ENCODE measurements around the gene F13B.

F13B gene

DNA sequence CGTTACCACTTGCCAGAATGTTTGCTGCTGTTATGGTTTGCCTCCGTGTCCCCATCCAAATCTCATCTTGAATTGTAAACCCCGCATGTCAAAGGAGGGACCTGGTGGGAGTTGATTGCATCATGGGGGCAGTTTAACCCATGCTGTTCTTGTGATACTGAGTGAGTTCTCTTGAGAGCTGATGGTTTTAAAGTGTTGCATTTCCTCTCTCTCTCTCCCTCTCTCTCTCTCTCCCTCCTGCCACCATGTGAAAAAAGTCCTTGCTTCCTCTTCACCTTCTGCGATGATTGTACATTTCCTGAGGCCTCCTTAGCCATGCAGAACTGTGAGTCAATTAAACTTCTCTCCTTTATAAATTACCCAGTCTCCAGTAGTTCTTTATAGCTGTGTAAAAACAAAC, 45.3 kb downstream of the F13B start:
- Histone ChIP-seq H3K9ac (ENCODE audit: low read length in 5 of 5) (no peak overlapping the region), H3K9me3 (ENCODE audit: control insufficient read depth in 5 of 5, low read length in 5 of 5) (no peaks in the 10 kb centered on the region), H3K27ac (ENCODE audit: low read depth, low read length) (no peak overlapping the region), H3K4me1 (ENCODE audit: control insufficient read depth in 5 of 5, insufficient read depth in 5 of 5, low read length in 5 of 5) (peaks cover 0 to 8% (median 0%) of the 10 kb centered on the region in 5 donors), H3K4me3 (ENCODE audit: low read depth in 1 of 5, low read length in 5 of 5) (no peak overlapping the region), H3K36me3 (ENCODE audit: control insufficient read depth in 5 of 5, insufficient read depth in 5 of 5, low read length in 5 of 5) (no peaks in the 10 kb centered on the region), H3K27me3 (ENCODE audit: control insufficient read depth in 5 of 5, insufficient read depth in 4 of 5, low read length in 5 of 5) (no peaks in the 10 kb centered on the region)

DNA sequence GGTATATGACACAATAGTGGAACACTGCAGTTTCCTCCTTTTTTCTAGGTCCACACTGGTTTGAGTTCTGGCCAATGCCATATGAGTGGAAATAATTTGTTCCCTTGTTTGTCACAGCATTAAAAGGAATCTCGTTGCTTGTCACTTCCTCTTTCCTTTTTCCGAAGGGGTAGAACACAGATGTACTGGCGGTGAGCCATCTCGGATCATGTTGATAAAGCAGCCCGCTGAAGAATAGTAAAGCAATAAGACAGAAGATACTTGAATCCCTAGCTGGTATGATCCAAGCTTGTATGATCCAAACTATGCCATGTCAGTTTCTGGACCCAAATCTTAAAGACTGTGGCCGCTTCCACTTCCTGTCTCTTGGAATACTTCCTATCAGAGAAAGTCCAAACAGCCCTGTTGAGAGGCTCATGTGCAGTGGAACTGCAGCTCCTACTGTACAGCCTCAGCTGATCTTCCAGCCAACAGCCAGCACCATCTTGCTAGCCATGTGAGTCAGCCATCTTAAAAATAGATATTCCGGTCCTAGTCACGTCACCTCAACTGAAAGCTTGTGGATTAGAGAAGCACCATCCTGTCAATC, 49.4 kb downstream of the F13B start:
- no peaks in the 10 kb centered on the region for H3K27me3 ChIP-seq (ENCODE audit: control insufficient read depth in 5 of 5, insufficient read depth in 4 of 5, low read length in 5 of 5)
- H3K27ac ChIP-seq (ENCODE audit: low read depth, low read length): no peak overlapping the region
- no peak overlapping the region for H3K9ac ChIP-seq (ENCODE audit: low read length in 5 of 5)
- H3K36me3 ChIP-seq (ENCODE audit: control insufficient read depth in 5 of 5, insufficient read depth in 5 of 5, low read length in 5 of 5): no peaks in the 10 kb centered on the region
- peak overlapping the region in 2 of 5 donors; percentile 19 to 34 for H3K4me3 ChIP-seq (ENCODE audit: low read depth in 1 of 5, low read length in 5 of 5)
- H3K4me1 ChIP-seq (ENCODE audit: control insufficient read depth in 5 of 5, insufficient read depth in 5 of 5, low read length in 5 of 5): peaks cover 0 to 9% (median 0%) of the 10 kb centered on the region in 5 donors
- peaks cover 0 to 5% (median 0%) of the 10 kb centered on the region in 5 donors for H3K9me3 ChIP-seq (ENCODE audit: control insufficient read depth in 5 of 5, low read length in 5 of 5)

DNA sequence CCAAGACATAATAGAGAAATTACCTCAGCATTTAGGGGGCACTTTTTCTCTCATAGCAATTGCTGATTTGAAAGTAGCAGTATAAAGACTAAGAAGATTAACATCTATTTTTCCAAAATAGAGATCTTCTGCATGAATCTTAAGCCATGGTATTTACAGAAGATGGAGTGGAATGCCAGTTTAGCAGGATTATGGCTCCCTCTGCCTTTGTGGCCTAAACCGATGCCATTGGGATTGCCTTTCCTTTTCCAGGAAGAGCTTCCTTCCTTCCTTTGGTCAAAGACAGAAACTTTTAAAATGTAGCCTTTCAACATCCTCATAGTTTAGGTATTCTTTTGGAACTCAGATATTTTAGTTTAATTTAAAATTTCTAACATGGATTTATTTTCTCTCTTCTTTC, 50.3 kb downstream of the F13B start:
- peaks cover 0 to 9% (median 0%) of the 10 kb centered on the region in 5 donors for H3K4me1 ChIP-seq (ENCODE audit: control insufficient read depth in 5 of 5, insufficient read depth in 5 of 5, low read length in 5 of 5)
- no peak overlapping the region for H3K9ac ChIP-seq (ENCODE audit: low read length in 5 of 5)
- no peak overlapping the region for H3K27ac ChIP-seq (ENCODE audit: low read depth, low read length)
- no peaks in the 10 kb centered on the region for H3K36me3 ChIP-seq (ENCODE audit: control insufficient read depth in 5 of 5, insufficient read depth in 5 of 5, low read length in 5 of 5)
- no peaks in the 10 kb centered on the region for H3K27me3 ChIP-seq (ENCODE audit: control insufficient read depth in 5 of 5, insufficient read depth in 4 of 5, low read length in 5 of 5)
- H3K4me3 ChIP-seq (ENCODE audit: low read depth in 1 of 5, low read length in 5 of 5): no peak overlapping the region
- peaks cover under 1 to 6% (median 3%) of the 10 kb centered on the region in 5 donors for H3K9me3 ChIP-seq (ENCODE audit: control insufficient read depth in 5 of 5, low read length in 5 of 5)

DNA sequence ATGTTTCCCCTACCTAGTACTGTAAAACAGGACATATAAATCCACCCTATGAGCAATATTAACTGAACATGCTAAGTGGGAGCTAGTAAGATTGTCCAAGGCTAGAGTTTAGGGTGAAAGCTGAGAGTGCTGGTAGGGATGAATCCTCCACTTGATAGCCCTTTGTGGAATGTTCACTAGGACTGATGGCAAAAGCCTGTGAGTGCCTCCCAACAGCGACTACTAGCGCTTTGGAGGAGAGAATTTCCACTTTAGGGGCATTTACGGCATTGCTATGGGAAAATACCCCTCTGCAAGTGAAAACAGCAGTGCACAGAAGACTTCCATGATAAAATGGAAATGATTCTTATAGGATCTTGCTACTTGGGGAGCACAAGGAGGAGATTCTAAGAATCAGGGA, 53.8 kb downstream of the F13B start:
- H3K9me3 ChIP-seq (ENCODE audit: control insufficient read depth in 5 of 5, low read length in 5 of 5): peaks cover 3 to 11% (median 5%) of the 10 kb centered on the region in 5 donors
- H3K27me3 ChIP-seq (ENCODE audit: control insufficient read depth in 5 of 5, insufficient read depth in 4 of 5, low read length in 5 of 5): no peaks in the 10 kb centered on the region
- H3K9ac ChIP-seq (ENCODE audit: low read length in 5 of 5): no peak overlapping the region
- no peak overlapping the region for H3K4me3 ChIP-seq (ENCODE audit: low read depth in 1 of 5, low read length in 5 of 5)
- H3K36me3 ChIP-seq (ENCODE audit: control insufficient read depth in 5 of 5, insufficient read depth in 5 of 5, low read length in 5 of 5): no peaks in the 10 kb centered on the region
- no peak overlapping the region for H3K27ac ChIP-seq (ENCODE audit: low read depth, low read length)
- H3K4me1 ChIP-seq (ENCODE audit: control insufficient read depth in 5 of 5, insufficient read depth in 5 of 5, low read length in 5 of 5): peaks cover 0 to 9% (median 0%) of the 10 kb centered on the region in 5 donors

DNA sequence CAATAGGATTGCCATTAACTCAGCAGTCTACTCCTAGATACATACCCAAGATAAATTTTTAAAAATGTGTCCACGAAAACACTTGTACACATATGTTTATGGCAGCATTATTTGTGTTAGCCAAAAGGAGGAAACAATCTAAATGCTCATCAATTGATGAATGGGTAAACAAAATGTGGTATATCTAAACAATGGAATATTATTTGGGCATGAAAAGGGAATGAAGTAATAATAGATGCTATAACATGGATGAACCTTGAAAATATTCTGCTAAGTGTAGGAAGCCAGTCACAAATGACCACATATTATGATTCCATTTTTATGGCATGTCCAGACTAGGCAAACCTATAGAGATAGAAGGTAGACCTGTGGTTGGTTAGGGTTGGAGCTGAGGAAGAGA, 55.4 kb downstream of the F13B start:
- H3K4me1 ChIP-seq (ENCODE audit: control insufficient read depth in 5 of 5, insufficient read depth in 5 of 5, low read length in 5 of 5): peaks cover 0 to 2% (median 0%) of the 10 kb centered on the region in 5 donors
- H3K4me3 ChIP-seq (ENCODE audit: low read depth in 1 of 5, low read length in 5 of 5): no peak overlapping the region
- no peak overlapping the region for H3K27ac ChIP-seq (ENCODE audit: low read depth, low read length)
- no peaks in the 10 kb centered on the region for H3K36me3 ChIP-seq (ENCODE audit: control insufficient read depth in 5 of 5, insufficient read depth in 5 of 5, low read length in 5 of 5)
- H3K9me3 ChIP-seq (ENCODE audit: control insufficient read depth in 5 of 5, low read length in 5 of 5): peaks cover 3 to 11% (median 5%) of the 10 kb centered on the region in 5 donors
- no peak overlapping the region for H3K9ac ChIP-seq (ENCODE audit: low read length in 5 of 5)
- no peaks in the 10 kb centered on the region for H3K27me3 ChIP-seq (ENCODE audit: control insufficient read depth in 5 of 5, insufficient read depth in 4 of 5, low read length in 5 of 5)

DNA sequence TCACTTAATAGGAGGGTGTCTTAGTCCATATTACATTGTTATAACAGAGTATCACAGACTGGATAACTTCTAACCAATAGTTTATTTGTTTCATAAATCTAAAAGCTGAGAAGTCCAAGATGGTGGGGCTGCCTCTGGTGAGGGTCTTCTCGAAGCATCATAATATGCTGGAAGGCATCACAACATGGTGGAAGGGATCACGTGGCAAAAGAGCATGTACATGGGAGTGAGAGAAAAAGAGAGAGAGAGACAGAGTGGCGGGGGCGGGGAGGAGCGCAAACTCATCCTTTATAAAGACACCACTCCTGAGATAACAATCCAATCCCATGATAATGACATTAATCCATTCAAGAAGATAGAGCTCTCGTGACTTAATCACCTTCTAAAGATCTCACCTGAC, 58.2 kb downstream of the F13B start:
- H3K27me3 ChIP-seq (ENCODE audit: control insufficient read depth in 5 of 5, insufficient read depth in 4 of 5, low read length in 5 of 5): no peaks in the 10 kb centered on the region

DNA sequence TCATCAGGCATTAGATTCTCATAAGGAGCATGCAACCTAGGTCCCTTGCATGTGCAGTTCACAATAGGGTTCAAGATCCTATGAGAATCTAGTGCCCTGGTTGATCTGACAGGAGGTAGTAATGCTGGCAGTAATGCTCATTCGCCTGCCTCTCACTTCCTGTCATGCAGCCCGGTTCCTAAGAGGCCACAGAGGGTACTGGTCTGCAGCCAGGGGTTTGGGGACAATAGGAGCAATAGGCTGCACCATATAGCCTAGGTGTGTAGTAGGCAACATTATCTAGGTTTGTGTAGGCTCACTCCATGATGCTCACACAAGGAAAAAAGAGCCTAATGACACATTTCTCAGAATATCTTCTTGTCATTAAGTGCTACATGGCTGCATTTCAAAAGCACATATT, 63.9 kb downstream of the F13B start:
- no peak overlapping the region for H3K4me3 ChIP-seq (ENCODE audit: low read depth in 1 of 5, low read length in 5 of 5)
- H3K27me3 ChIP-seq (ENCODE audit: control insufficient read depth in 5 of 5, insufficient read depth in 4 of 5, low read length in 5 of 5): no peaks in the 10 kb centered on the region
- H3K4me1 ChIP-seq (ENCODE audit: control insufficient read depth in 5 of 5, insufficient read depth in 5 of 5, low read length in 5 of 5): no peaks in the 10 kb centered on the region
- no peak overlapping the region for H3K9ac ChIP-seq (ENCODE audit: low read length in 5 of 5)
- no peaks in the 10 kb centered on the region for H3K36me3 ChIP-seq (ENCODE audit: control insufficient read depth in 5 of 5, insufficient read depth in 5 of 5, low read length in 5 of 5)
- H3K9me3 ChIP-seq (ENCODE audit: control insufficient read depth in 5 of 5, low read length in 5 of 5): no peaks in the 10 kb centered on the region
- no peak overlapping the region for H3K27ac ChIP-seq (ENCODE audit: low read depth, low read length)

More for the DNA sequence above, 58.2 kb downstream of the F13B start:
- peaks cover 3 to 11% (median 5%) of the 10 kb centered on the region in 5 donors for H3K9me3 ChIP-seq (ENCODE audit: control insufficient read depth in 5 of 5, low read length in 5 of 5)
- no peak overlapping the region for H3K4me3 ChIP-seq (ENCODE audit: low read depth in 1 of 5, low read length in 5 of 5)
- H3K27ac ChIP-seq (ENCODE audit: low read depth, low read length): no peak overlapping the region
- H3K4me1 ChIP-seq (ENCODE audit: control insufficient read depth in 5 of 5, insufficient read depth in 5 of 5, low read length in 5 of 5): no peaks in the 10 kb centered on the region
- no peak overlapping the region for H3K9ac ChIP-seq (ENCODE audit: low read length in 5 of 5)
- H3K36me3 ChIP-seq (ENCODE audit: control insufficient read depth in 5 of 5, insufficient read depth in 5 of 5, low read length in 5 of 5): no peaks in the 10 kb centered on the region

DNA sequence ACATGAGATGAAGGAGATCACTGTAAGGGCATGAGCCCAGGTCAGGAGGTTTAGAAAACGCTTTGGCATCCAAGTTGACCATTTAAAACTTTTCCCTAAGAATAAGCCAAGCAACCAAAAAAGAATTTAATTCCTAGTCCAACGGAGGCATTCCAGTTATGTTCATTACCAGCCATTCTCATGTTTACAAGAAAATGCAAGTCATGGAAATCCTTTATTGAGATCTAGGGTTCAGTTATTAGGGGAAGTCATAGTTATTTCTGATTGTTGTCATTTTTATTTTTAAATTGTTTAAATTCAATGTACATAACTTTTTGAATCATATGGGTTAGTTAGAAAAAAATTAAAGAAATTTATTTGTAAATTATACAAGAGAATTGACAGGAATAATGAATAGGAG, 65.2 kb downstream of the F13B start:
- no peaks in the 10 kb centered on the region for H3K27me3 ChIP-seq (ENCODE audit: control insufficient read depth in 5 of 5, insufficient read depth in 4 of 5, low read length in 5 of 5)
- H3K4me1 ChIP-seq (ENCODE audit: control insufficient read depth in 5 of 5, insufficient read depth in 5 of 5, low read length in 5 of 5): peaks cover 0 to 3% (median 0%) of the 10 kb centered on the region in 5 donors
- H3K4me3 ChIP-seq (ENCODE audit: low read depth in 1 of 5, low read length in 5 of 5): no peak overlapping the region
- H3K9ac ChIP-seq (ENCODE audit: low read length in 5 of 5): no peak overlapping the region
- no peaks in the 10 kb centered on the region for H3K36me3 ChIP-seq (ENCODE audit: control insufficient read depth in 5 of 5, insufficient read depth in 5 of 5, low read length in 5 of 5)
- no peak overlapping the region for H3K27ac ChIP-seq (ENCODE audit: low read depth, low read length)
- no peaks in the 10 kb centered on the region for H3K9me3 ChIP-seq (ENCODE audit: control insufficient read depth in 5 of 5, low read length in 5 of 5)

DNA sequence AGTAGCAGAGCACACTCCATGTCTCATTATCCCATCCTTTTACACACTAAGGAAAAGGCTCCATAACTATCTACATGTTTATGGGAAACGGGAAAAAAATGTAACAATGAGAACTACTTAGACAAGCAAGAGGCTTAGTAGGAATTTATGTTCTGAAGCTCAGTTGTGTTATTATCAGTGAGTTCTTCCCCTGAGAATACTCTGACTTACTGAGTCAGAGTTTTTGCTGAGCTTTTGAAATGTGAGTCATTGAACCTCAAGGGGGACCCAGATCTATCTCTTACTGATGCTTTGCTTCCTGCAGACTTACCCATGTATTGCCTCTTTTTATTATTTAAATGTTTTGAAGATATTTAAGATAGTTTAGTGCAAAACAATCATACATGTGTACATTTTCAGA, 69.6 kb downstream of the F13B start:
- no peaks in the 10 kb centered on the region for H3K9me3 ChIP-seq (ENCODE audit: control insufficient read depth in 5 of 5, low read length in 5 of 5)
- H3K36me3 ChIP-seq (ENCODE audit: control insufficient read depth in 5 of 5, insufficient read depth in 5 of 5, low read length in 5 of 5): no peaks in the 10 kb centered on the region
- H3K27ac ChIP-seq (ENCODE audit: low read depth, low read length): no peak overlapping the region
- H3K9ac ChIP-seq (ENCODE audit: low read length in 5 of 5): no peak overlapping the region
- no peak overlapping the region for H3K4me3 ChIP-seq (ENCODE audit: low read depth in 1 of 5, low read length in 5 of 5)
- H3K4me1 ChIP-seq (ENCODE audit: control insufficient read depth in 5 of 5, insufficient read depth in 5 of 5, low read length in 5 of 5): peaks cover 0 to 3% (median 0%) of the 10 kb centered on the region in 5 donors
- no peaks in the 10 kb centered on the region for H3K27me3 ChIP-seq (ENCODE audit: control insufficient read depth in 5 of 5, insufficient read depth in 4 of 5, low read length in 5 of 5)

DNA sequence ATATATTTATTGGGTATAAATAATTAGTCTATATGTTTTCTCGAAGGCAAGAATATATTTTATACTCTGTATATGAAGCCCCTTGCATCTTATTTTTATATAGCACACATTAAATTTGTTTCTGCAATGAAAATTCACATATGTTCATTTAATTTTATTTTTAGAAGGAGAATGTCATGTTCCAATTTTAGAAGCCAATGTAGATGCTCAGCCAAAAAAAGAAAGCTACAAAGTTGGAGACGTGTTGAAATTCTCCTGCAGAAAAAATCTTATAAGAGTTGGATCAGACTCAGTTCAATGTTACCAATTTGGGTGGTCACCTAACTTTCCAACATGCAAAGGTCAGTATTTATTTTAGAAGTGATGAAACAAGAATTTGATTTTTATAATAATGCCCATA, 73.1 kb downstream of the F13B start:
- Histone ChIP-seq H3K4me1 (ENCODE audit: control insufficient read depth in 5 of 5, insufficient read depth in 5 of 5, low read length in 5 of 5) (peaks cover 0 to 3% (median 0%) of the 10 kb centered on the region in 5 donors), H3K27me3 (ENCODE audit: control insufficient read depth in 5 of 5, insufficient read depth in 4 of 5, low read length in 5 of 5) (peaks cover 0 to 2% (median 0%) of the 10 kb centered on the region in 5 donors), H3K4me3 (ENCODE audit: low read depth in 1 of 5, low read length in 5 of 5) (no peak overlapping the region), H3K36me3 (ENCODE audit: control insufficient read depth in 5 of 5, insufficient read depth in 5 of 5, low read length in 5 of 5) (no peaks in the 10 kb centered on the region), H3K27ac (ENCODE audit: low read depth, low read length) (no peak overlapping the region), H3K9ac (ENCODE audit: low read length in 5 of 5) (no peak overlapping the region), H3K9me3 (ENCODE audit: control insufficient read depth in 5 of 5, low read length in 5 of 5) (no peaks in the 10 kb centered on the region)
